IMR-90 (cell line): ENCODE measurements around the gene OR2A1. TPM values are rescaled to one million over a fixed set of nuclear protein-coding genes. Genes with fewer than 3 reads are reported as not detected.
"Not testable (repeated sequence)": the region's sequence is repeated elsewhere in the genome, so short reads cannot be mapped to it uniquely, and the experiment has no call there.

Experiments
- ATAC-seq: fragments of 200-7000 bp; cut with Tn5 transposase; 2 replicates; pipeline ENCODE4 v1.9.1; 2020; ENCODE audit warnings: low read depth, mild to moderate bottlenecking, moderate library complexity
- BruUV-seq: library from RNA; stranded (reverse); fragments of 400-500 nt; replicated peaks from 2 replicates; lab custom pipeline; 2021; lab: Mats Ljungman, UMichigan
- CTCF ChIA-PET: fragments of 300-600 bp; formaldehyde crosslinking; extraction: SDS; loops from one replicate; lab custom pipeline; 2021; ENCODE audit warnings: antibody characterized with exemption; lab: Yijun Ruan, JAX
- POLR2A ChIA-PET: fragments of 300-600 bp; sonication (Branson Sonifier 250); formaldehyde crosslinking; loops from one replicate; lab custom pipeline; 2022; ENCODE audit warnings: antibody characterized with exemption; ENCODE audit not compliant: unreplicated experiment; lab: Charles Lee
- DNase-seq: peaks from one replicate; pipeline ENCODE4 v3.0.0; 2013
- H2AFZ ChIP-seq: replicated peaks from 2 replicates; pipeline ENCODE3; 2013; ENCODE audit warnings: low read length, mild to moderate bottlenecking; ENCODE audit not compliant: poor library complexity
- H2AK5ac ChIP-seq: 2 replicates; pipeline ENCODE4 v1.6.1; 2013; ENCODE audit warnings: low read depth, low read length, inconsistent platforms
- H2AK9ac ChIP-seq: replicated peaks from 2 replicates; pipeline ENCODE3; 2013; ENCODE audit warnings: mild to moderate bottlenecking, low read depth, low read length, moderate library complexity; ENCODE audit not compliant: poor library complexity
- H2BK120ac ChIP-seq: 2 replicates; pipeline ENCODE4 v1.6.1; 2013; ENCODE audit warnings: low read depth, low read length, inconsistent platforms
- H2BK15ac ChIP-seq: 3 replicates; pipeline ENCODE4 v1.6.1; 2013; ENCODE audit warnings: low read depth, low read length, inconsistent platforms
- H2BK20ac ChIP-seq: 2 replicates; pipeline ENCODE4 v1.6.1; 2013; ENCODE audit warnings: low read depth, mild to moderate bottlenecking, inconsistent platforms, low read length, moderate library complexity
- H2BK5ac ChIP-seq: 2 replicates; pipeline ENCODE4 v1.6.1; 2013; ENCODE audit warnings: mild to moderate bottlenecking, low read depth, low read length, inconsistent platforms; ENCODE audit not compliant: poor library complexity, severe bottlenecking
- H3K14ac ChIP-seq: replicated peaks from 2 replicates; pipeline ENCODE4 v1.6.1; 2013; ENCODE audit warnings: low read depth, low read length, inconsistent platforms
- H3K18ac ChIP-seq: 2 replicates; pipeline ENCODE4 v1.6.1; 2013; ENCODE audit warnings: low read depth, low read length, control low read depth
- H3K23ac ChIP-seq: 2 replicates; pipeline ENCODE4 v1.6.1; 2013; ENCODE audit warnings: low read depth, low read length, inconsistent platforms
- H3K27ac ChIP-seq: 2 replicates; pipeline ENCODE4 v1.5.1; 2013; ENCODE audit warnings: mild to moderate bottlenecking, control low read depth, low read length; ENCODE audit not compliant: insufficient read depth
- H3K27me3 ChIP-seq: 2 replicates; pipeline ENCODE4 v1.6.1; 2013; ENCODE audit warnings: low read length; ENCODE audit not compliant: control insufficient read depth, insufficient read depth
- H3K36me3 ChIP-seq: 2 replicates; pipeline ENCODE4 v1.6.1; 2013; ENCODE audit warnings: low read length, mixed read lengths; ENCODE audit not compliant: control insufficient read depth, insufficient read depth
- H3K4ac ChIP-seq: 2 replicates; pipeline ENCODE4 v1.6.1; 2013; ENCODE audit warnings: low read depth, low read length, inconsistent platforms
- H3K4me1 ChIP-seq: 2 replicates; pipeline ENCODE4 v1.6.1; 2013; ENCODE audit warnings: low read length, mixed read lengths; ENCODE audit not compliant: control insufficient read depth, insufficient read depth
- H3K4me2 ChIP-seq: 2 replicates; pipeline ENCODE4 v1.6.1; 2013; ENCODE audit warnings: low read depth, mild to moderate bottlenecking, control low read depth, low read length, moderate library complexity
- H3K4me3 ChIP-seq: 2 replicates; pipeline ENCODE4 v1.5.1; 2013; ENCODE audit warnings: low read depth, mild to moderate bottlenecking, control low read depth, low read length, moderate library complexity; ENCODE audit not compliant: insufficient read depth
- H3K56ac ChIP-seq: 2 replicates; pipeline ENCODE4 v1.6.1; 2013; ENCODE audit warnings: low read length, inconsistent platforms; ENCODE audit not compliant: insufficient read depth; ENCODE audit errors: extremely low read depth
- H3K79me1 ChIP-seq, 2 experiments: 2 replicates each; pipeline ENCODE4 v1.6.1; 2013; ENCODE audit warnings: low read length in 2 of 2, inconsistent platforms in 1 of 2, low read depth in 1 of 2
- H3K9ac ChIP-seq: 2 replicates; pipeline ENCODE4 v1.6.1; 2013; ENCODE audit warnings: low read depth, low read length, control low read depth
- H3K9me1 ChIP-seq: 2 replicates; pipeline ENCODE4 v1.6.1; 2013; ENCODE audit warnings: low read length, inconsistent platforms; ENCODE audit not compliant: insufficient read depth
- H3K9me3 ChIP-seq: 2 replicates; pipeline ENCODE4 v1.6.1; 2013; ENCODE audit warnings: low read length; ENCODE audit not compliant: control insufficient read depth, insufficient read depth
- H4K20me1 ChIP-seq: 2 replicates; pipeline ENCODE4 v1.6.1; 2013; ENCODE audit warnings: low read length, inconsistent platforms; ENCODE audit not compliant: insufficient read depth
- H4K5ac ChIP-seq: 2 replicates; pipeline ENCODE4 v1.6.1; 2013; ENCODE audit warnings: mild to moderate bottlenecking, low read depth, low read length, control low read depth
- H4K8ac ChIP-seq, 2 experiments: 2 replicates each; pipeline ENCODE4 v1.6.1; 2013; ENCODE audit warnings: low read depth in 2 of 2, low read length in 2 of 2, control low read depth in 1 of 2, inconsistent platforms in 1 of 2
- H4K91ac ChIP-seq: 2 replicates; pipeline ENCODE4 v1.6.1; 2013; ENCODE audit warnings: low read depth, low read length, inconsistent platforms; ENCODE audit not compliant: insufficient read depth
- WGBS, 2 experiments: methylation state at CpG; one replicate each; pipeline versions ENCODE4 v1.1.5 to v1.1.7; 2013; ENCODE audit warnings: missing lambda C conversion rate in 2 of 2; ENCODE audit not compliant: insufficient read length in 1 of 2; ENCODE audit errors: extremely low coverage in 2 of 2; 5-methylcytosine and 5-hydroxymethylcytosine counted together
- dilution Hi-C: fragments of 300-500 bp; cut with HindIII; formaldehyde crosslinking; loops from one replicate; pipeline ENCODE4 v1.14.3; 2018; ENCODE audit warnings: low sequenced_read_pairs; ENCODE audit not compliant: unreplicated experiment
- in situ Hi-C: fragments of 300-500 bp; cut with MboI; formaldehyde crosslinking; loops from 3 replicates; pipeline ENCODE4 v1.14.3; 2019; ENCODE audit warnings: low sequenced_read_pairs, inconsistent platforms, mixed read lengths
- intact Hi-C: fragments of 100-400 bp; cut with micrococcal nuclease; formaldehyde crosslinking; loops from 2 replicates; pipeline ENCODE4 v1.10.0; 2022
- polyA plus RNA-seq, 3 experiments: library from polyadenylated mRNA; depleted of rRNA; stranded (reverse); fragments of >200 nt; gene quantifications; 2 replicates each; pipeline ENCODE4 v1.2.3, GENCODE V29; 2012; ENCODE audit warnings: low replicate concordance in 1 of 3
- total RNA-seq: library from RNA; depleted of rRNA; stranded (reverse); fragments of >200 nt; gene quantifications from 2 replicates; pipeline ENCODE4 v1.2.3, GENCODE V29; 2012

The OR2A1 gene
- total and polyA plus RNA-seq, 2 of the 4 experiments (the other 2 are of a cell fraction): not detected

DNA sequence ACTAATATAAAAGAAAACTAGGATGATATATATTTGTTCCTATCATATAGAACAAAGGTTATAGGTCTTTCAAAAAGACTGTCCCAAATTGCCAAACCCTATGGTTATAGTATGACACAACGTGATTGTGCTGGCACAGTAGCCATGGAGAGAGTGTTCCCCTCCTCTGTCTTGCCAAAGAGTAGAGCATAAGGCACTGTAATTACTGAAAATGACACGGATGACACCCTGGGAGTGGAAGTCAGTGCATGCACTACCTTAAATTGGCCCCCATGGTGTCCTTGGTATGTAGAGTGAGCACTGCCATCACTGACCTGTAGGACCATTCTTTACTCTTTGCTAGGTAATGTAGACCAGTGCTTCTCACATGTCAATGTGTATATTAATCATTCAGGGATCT is 7.1 kb upstream of the OR2A1 start:
- H3K23ac ChIP-seq, CTCF ChIA-PET, H3K9me3 ChIP-seq, BruUV-seq, H2BK5ac ChIP-seq, H3K14ac ChIP-seq, H3K36me3 ChIP-seq, H2BK15ac ChIP-seq, H3K56ac ChIP-seq, dilution Hi-C loops, H3K79me1 ChIP-seq, H3K9ac ChIP-seq, H2BK120ac ChIP-seq, ATAC-seq, H3K4me3 ChIP-seq, H3K4me2 ChIP-seq, H3K27me3 ChIP-seq, POLR2A ChIA-PET, H3K4ac ChIP-seq, H2AK5ac ChIP-seq, H4K5ac ChIP-seq, H4K91ac ChIP-seq, H3K9me1 ChIP-seq, H2BK20ac ChIP-seq, DNase-seq, in situ Hi-C loops, H3K18ac ChIP-seq, H2AK9ac ChIP-seq, H3K27ac ChIP-seq, H3K4me1 ChIP-seq, H4K20me1 ChIP-seq, H4K8ac ChIP-seq, H2AFZ ChIP-seq, intact Hi-C loops: not testable (repeated sequence)
- WGBS, 2 experiments: no CpG with 5 or more reads among the region's 2 CpGs

DNA sequence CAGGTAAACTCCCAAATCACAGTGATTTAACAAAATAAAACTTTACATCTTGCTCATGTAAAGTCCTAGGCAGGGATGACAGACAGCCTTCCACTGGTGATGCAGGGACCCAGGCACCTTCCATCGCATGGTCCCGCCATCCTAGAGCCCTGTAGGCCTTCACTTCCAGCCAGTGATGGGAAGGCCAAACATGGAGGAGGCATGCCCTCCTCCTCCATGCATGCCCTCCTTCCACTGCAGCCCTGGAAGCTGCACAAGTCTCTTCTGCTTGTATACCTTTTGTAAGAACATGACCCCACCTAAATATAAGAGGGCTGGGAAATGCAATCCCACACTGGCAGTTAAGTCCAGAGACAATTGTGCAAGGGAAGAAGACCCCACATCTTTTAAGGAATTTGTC is 2.5 kb upstream of the OR2A1 start:
- H3K79me1 ChIP-seq, POLR2A ChIA-PET, H3K56ac ChIP-seq, H3K18ac ChIP-seq, H4K5ac ChIP-seq, H4K91ac ChIP-seq, H3K9me1 ChIP-seq, ATAC-seq, H2BK5ac ChIP-seq, H4K8ac ChIP-seq, H2BK120ac ChIP-seq, H3K9ac ChIP-seq, H3K14ac ChIP-seq, BruUV-seq, H2BK20ac ChIP-seq, H3K23ac ChIP-seq, intact Hi-C loops, DNase-seq, H2AK5ac ChIP-seq, H2BK15ac ChIP-seq, H3K4me2 ChIP-seq, H3K36me3 ChIP-seq, CTCF ChIA-PET, H3K4me1 ChIP-seq, H2AFZ ChIP-seq, in situ Hi-C loops, H3K4ac ChIP-seq, dilution Hi-C loops, H3K4me3 ChIP-seq, H2AK9ac ChIP-seq, H4K20me1 ChIP-seq, H3K27ac ChIP-seq, H3K27me3 ChIP-seq, H3K9me3 ChIP-seq: not testable (repeated sequence)
- no CpG with 5 or more reads among the region's 2 CpGs for WGBS, 2 experiments
